HG02943 (cell line): ENCODE results near the gene REM2.

Experiments used
- ATAC-seq: cut with Tn5 transposase; IDR thresholded peaks from one replicate; pipeline ENCODE4 v1.9.1; 2021; ENCODE audit warnings: mild to moderate bottlenecking, low read depth, moderate library complexity; ENCODE audit not compliant: unreplicated experiment

Gene REM2

GRCh38 chr14:22883173-22883976 is at the start of gene REM2:
Gene REM2 (plus strand): TSS chr14:22883222. CDS start chr14:22883288, 66 bp downstream.
- no peak for ATAC-seq

DNA sequence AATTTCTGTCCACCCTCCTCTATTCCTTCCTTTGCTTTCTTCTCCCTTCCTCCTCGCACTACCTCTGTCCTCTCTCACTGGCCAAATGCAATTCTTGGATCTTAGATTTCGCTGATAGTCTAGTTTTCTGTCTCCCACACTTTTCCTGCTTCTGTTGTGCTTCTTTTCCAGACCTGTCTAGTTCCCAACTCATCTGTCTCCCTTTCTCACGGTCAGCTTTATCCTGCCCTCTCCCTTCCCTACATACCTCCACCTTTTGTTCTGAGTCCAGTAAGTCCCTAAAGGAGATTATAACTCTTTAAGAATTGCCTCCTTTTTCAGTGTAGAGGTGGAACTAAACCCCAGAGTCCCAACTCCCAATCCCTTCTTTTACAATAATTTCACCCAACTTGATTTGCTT is 47.5 kb upstream of the REM2 start:
- ATAC-seq, result no peak

DNA sequence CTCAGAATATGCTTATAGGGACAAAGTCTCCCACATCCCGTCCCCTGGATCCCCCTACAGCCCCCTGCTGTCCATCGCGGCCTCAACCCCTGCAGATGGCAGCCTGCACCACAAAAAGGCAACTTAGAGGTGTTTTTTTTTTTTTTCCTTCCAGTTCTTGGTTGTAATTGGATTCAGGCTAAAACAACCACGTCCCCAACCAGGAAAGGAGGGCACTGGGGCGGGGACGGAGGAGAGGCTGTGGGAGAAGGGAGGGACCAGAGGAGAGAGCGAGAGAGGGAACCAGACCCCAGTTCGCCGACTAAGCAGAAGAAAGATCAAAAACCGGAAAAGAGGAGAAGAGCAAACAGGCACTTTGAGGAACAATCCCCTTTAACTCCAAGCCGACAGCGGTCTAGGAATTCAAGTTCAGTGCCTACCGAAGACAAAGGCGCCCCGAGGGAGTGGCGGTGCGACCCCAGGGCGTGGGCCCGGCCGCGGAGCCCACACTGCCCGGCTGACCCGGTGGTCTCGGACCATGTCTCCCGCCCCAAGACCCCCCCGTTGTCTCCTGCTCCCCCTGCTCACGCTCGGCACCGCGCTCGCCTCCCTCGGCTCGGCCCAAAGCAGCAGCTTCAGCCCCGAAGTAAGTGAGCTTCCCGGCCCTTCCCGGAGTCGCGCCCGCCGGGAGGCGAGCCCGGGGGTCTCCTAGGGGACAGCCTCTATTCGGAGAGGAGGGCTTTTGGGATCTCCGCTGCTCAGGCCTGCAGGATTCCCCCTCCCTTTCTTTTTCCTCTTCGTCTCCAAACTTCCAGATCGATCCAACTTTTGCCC is 46.5 kb upstream of the REM2 start, which contains the start of gene MMP14:
TSS of gene MMP14 (plus strand) at position 285 of the 813 bp plus-strand sequence. CDS start at position 518, 233 bp downstream.
- ATAC-seq, result no peak

DNA sequence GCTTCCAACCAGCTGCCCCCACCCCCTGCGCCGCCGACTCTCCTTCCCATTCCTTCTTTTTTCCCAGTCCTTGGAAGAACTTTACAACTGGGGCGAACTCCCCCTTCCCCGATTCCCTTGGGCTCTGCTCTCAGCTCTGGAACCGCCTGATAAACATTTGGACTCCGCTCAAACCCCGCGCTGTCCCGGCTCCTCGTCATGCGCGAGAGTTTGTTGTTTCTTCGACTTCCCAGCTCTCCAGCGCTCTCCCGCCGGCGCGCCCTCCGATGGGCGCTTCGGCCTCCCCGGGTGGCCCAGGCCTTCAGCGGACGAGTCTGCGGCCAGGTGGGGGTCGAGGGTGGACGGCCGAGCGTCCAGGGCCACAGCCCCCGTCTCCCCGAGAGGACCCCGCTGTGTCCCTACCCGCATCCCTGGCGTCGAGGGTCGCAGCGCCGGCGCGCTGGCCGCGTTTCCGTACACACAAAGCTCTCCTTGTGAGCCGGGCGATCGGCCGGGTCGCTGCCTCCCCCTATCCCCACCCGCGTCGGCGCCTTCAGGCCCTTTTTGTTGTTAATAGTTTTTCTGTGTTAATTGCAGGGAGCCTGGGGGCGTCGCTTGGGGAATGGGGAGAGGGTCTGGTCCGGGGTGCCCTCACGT is 45.8 kb upstream of the REM2 start:
- no peak for ATAC-seq

DNA sequence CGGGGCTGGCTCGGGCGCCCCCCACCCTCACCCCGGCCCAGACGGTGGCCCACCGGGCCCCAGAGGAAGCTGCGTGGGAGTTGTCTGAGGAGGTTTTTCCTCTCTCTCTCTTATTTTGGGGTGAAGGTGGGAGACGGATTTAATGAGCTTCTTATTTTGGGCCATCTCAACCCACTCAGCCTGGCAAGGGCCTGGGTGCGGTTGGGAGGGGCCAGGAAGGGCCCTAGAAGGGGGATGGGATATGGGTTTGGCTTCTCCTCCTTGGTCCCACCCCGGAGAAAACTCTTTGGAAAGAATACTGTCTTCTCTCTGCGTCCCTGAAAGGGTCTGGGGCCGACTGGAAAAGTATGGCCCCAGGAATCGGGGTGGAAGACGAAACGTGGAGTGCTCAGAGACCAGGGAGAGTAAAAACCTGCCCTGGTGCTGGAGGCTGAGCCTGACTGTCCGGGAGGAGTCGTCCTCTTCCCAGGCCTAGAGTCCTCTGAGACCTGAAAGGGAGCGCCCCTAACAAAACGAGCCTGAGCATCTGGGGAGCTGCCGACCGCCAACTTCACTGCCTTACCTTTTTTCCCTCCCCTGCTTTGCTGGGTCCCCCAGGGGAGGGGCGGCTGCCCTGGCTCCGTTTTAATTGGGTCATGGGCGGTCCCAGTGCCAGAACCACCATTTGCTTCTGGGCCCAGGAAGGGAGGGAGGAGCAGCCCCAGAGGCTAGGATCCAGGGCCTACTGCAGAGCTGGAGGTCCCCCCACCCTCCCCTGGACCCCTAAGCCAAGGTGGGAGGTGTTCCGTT is 45.1 kb upstream of the REM2 start:
- ATAC-seq, result no peak

DNA sequence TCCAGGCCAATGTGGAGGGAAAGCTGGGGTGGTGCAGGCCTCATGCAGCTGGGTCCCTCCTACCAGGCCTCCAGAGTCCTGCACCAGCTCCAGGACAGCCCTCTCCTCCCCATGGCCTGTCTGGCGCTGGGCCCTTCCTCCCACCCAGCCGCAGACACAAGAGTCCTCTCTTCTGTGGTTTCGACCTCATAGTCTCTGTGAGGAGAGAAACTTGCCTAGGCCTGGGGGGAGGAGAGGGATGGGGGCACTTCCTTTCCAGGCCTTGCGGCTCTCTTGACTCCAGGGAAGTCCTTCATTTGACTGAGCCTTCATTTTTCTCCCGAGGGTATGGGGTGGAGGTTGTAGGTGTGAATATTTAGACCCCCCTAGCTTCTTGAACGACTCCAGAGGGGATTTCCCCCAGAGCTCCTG is 44.4 kb upstream of the REM2 start:
- ATAC-seq, result no peak

GRCh38 chr14:22839159-22839779 is 43.8 kb upstream of the REM2 start:
- ATAC-seq, result no peak

DNA sequence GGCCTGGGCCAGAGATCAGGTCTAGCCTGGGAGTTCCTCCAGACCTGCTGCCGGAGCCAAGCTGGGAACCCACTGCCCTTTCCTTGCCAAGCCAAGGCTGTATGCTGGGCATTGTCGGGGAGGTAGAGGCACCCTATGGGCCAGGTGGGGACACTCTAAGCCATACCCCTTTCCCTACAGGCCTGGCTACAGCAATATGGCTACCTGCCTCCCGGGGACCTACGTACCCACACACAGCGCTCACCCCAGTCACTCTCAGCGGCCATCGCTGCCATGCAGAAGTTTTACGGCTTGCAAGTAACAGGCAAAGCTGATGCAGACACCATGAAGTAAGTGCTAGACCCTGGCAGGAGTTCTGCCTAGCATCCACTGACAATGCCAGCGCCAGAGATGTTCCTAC is 41.7 kb upstream of the REM2 start:
- no peak for ATAC-seq

GRCh38 chr14:22841769-22842168 is 41.3 kb upstream of the REM2 start:
- ATAC-seq, result no peak

DNA sequence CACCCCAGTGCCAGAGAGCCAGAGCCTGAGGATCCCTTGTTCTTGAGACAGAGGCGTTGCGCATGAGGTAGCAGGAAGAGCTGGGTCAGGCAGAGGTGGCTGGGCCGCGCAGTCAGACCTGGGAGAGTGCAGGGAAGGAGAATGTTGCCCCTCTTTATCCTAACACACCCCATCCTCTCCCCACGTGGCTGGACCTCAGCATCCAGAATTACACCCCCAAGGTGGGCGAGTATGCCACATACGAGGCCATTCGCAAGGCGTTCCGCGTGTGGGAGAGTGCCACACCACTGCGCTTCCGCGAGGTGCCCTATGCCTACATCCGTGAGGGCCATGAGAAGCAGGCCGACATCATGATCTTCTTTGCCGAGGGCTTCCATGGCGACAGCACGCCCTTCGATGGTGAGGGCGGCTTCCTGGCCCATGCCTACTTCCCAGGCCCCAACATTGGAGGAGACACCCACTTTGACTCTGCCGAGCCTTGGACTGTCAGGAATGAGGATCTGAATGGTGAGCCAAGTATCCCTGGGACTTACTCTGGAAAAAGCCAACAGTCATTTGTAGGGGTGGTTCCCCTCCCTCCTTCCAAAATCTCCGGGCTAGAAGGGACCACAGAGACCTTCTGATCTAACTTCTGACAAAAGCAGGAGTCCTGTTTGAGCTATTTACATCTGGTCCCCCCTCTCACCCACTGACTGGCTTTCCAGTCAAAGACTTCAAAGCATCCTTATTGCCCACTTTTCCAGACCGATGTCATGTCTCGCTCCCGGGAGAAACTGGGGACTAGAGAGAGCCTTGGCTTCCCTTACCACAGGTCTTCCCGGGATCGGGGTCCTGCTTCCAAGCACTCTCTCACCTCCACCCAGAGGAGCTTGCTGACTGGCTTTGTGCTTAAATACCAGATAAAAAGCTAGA is 40.6 kb upstream of the REM2 start:
- ATAC-seq, result no peak

DNA sequence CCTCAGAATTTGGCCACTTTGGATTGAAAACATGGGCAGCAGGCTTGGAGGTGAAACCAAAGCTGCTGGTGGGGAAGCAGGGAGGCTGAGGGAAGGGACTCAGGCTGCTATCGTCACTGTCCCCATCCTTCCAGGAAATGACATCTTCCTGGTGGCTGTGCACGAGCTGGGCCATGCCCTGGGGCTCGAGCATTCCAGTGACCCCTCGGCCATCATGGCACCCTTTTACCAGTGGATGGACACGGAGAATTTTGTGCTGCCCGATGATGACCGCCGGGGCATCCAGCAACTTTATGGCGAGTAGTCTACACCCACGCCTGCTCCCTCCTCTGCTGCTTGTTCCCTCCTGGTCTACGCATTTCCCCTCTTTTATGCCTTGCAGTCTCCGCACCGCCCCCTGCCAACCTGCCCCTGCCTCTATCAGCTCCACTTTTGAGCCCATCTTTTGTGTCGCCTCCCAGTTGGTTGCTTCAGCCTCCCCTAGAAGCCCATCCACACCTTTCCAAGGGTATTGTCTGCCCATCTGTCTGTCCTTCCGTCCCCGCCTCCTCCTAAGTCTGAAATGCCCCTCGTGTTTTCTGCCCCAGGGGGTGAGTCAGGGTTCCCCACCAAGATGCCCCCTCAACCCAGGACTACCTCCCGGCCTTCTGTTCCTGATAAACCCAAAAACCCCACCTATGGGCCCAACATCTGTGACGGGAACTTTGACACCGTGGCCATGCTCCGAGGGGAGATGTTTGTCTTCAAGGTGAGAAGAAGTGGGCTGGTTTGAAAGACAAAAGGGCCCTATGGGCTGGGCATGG is 39.7 kb upstream of the REM2 start:
- ATAC-seq, result no peak

GRCh38 chr14:22844221-22845102 is 38.6 kb upstream of the REM2 start:
- ATAC-seq, result no peak

DNA sequence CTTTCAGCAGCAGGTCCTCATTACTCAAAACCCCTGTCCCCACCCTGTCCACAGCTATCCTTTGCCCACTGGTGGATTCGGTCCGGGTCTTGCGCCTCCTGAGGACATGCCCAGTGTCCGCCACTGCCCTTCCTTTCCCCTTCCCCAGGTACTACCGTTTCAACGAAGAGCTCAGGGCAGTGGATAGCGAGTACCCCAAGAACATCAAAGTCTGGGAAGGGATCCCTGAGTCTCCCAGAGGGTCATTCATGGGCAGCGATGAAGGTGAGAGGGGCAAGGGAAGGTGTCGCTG is 38.0 kb upstream of the REM2 start:
- ATAC-seq, result no peak

GRCh38 chr14:22845821-22846625 is 37.0 kb upstream of the REM2 start:
- no peak for ATAC-seq

- ATAC-seq, result no peak
Observed at GRCh38 chr14:22846811-22847307, 36.2 kb upstream of the REM2 start.

GRCh38 chr14:22847661-22848341 is 35.2 kb upstream of the REM2 start:
- no peak for ATAC-seq
